Measurements from ENCODE around the gene POU4F2.
"Not testable (repeated sequence)": the region's sequence is repeated elsewhere in the genome, so short reads cannot be mapped to it uniquely, and the experiment has no call there.

The POU4F2 gene

DNA sequence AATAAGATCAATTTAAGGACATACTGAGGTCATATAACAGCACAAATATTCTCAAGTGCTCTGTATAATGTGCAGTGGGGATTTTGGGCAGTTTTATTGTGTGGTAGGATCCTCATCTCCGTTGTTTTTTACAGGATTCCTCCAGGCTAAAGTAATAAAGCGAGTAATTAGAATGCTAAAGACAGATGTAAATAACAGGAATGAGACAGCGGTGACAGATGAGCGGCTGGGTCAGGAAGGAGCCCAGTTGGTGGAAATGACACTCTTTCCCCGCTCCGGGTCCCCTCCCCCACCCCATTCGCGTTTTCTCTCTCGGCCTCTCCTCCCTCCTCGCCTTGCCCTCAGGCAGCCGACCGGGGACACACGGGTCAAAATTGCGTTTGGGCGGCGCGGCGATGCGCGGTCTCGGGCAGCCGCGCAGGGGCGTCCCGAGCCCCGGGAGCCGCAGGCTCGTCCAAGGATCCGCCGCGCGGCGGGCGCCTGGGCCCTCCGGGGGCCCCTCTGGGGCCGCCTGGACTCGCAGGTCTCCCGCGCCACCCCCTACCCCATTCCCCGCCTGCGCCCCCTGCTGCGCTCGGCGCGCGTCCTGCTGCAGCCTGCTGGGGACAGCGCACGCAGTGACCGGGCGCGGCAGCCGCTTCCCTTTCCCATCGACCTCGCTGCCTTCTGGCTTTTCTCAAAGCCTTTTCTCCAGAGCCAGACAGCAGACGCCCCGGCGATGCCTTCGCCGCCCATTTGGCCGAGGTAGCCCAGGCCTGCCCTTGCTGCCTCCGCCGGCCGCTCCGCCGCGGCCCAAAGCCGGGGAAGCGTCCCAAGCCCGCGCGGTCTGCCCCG lies 16.2 kb downstream of the POU4F2 start:
- DNase-seq (ENCODE audit: low read depth in 2 of 2): no peak

- no peak for DNase-seq (ENCODE audit: low read depth in 2 of 2)
Observed at GRCh38 chr4:146655521-146655856, 16.8 kb downstream of the POU4F2 start.

GRCh38 chr4:146661367-146661766 lies 22.7 kb downstream of the POU4F2 start:
- DNase-seq (ENCODE audit: low read depth in 2 of 2): no peak

DNA sequence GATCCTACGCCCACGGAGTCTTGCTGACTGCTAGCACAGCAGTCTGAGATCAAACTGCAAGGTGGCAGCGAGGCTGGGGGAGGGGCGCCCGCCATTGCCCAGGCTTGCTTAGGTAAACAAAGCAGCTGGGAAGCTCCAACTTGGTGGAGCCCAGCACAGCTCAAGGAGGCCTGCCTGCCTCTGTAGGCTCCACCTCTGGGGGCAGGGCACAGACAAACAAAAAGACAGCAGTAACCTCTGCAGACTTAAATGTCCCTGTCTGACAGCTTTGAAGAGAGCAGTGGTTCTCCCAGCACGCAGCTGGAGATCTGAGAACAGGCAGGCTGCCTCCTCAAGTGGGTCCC lies 25.2 kb downstream of the POU4F2 start:
- not testable (repeated sequence) for DNase-seq (ENCODE audit: low read depth in 2 of 2)

DNA sequence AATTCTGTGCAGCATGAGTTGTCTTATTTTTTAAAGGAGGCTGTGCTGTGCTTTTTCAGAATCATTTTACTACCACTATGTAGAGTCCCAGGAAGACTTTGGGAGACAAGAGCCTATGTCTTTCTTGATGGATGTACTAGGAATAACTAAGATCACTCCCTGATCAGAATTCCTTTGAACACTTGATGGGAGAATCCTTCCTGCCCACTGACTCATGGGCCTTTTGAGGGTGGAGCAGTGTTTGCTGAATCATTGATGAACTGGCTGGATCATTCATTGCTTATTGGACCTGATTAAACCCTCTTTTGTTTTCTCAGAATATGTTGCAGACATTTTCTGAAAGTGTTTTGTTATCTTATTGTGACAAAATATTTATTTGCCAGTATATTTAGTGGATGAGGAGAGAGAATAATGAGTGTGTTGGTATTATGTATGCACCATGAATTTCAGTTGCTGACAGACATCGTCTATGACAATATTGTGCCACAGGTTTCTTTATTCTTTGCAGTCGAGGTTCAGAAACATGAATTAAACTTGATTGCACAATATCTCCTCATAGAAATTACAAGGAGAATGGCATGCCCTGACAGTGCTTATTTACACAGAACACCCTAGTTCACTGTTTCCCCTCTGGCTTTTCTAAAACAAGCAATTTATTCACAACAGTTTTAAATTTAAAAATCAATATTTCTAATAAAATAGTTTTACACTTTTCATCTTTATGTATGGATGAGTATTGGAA lies 36.3 kb downstream of the POU4F2 start:
- DNase-seq (ENCODE audit: low read depth in 2 of 2): no peak

Data from activated CD4-positive, alpha-beta T cell treated with anti-CD3 and anti-CD28 coated beads for 24 hours (primary cell).